NCI-H82 (cell line): ENCODE results near the gene MRPL54.
A peak's percentile ranks its signal among the peaks of the same experiment; 100 is the strongest.

Source experiments
- DNase-seq: peaks from one replicate; lab custom pipeline; 2025; lab: John Stamatoyannopoulos, UW

The MRPL54 gene

DNA sequence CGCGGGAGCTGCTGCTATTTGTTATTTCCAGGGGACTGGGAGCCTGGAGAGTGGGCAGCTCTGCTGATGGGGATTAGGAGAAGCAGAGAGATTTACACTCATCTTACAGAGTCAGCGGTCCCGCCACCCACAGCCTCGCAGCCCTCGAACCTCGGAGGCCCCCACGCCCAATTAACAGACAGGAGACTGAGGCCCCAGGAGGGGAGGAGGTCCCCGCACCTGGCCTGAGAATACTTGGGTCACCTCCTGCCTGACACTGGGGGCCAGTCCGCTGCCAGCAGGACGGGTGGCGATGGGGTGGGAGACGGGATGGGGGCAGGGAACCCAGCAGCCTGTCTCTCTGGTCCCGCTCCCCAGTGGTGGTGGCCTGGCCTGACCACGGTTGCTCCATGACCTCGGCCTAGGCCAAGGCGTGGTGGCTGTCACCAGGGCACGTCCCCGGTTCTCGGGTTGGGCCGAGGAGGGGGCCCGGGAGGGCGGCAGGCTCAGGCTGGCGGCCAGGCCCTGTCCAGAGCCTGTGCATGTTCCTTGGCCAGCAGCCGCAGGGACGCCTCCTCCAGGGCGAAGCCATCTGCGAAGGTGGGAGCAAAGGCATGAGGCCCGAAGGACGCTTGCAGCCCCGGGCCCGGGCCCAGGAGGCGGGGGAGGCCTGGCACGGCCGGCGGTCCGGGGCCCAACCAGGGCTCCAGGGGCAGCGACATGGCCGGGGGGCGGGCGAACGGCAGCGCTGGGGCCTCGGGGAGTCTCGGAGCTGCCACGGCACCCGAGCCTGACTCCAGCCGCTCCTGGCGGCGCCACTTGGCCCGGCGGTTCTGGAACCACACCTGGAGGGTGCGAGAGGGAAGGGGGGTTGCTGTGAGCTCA, 7.9 kb downstream of the MRPL54 start:
- DNase-seq, result peak; percentile 65

- DNase-seq, result no peak
Observed at GRCh38 chr19:3771000-3771905, 8.8 kb downstream of the MRPL54 start.

GRCh38 chr19:3771906-3772455, 9.5 kb downstream of the MRPL54 start, which contains the start of gene RAX2:
Gene RAX2 (minus strand): TSS chr19:3772228. CDS start chr19:3771742, 486 bp downstream.
- DNase-seq, result peak; percentile 83

DNA sequence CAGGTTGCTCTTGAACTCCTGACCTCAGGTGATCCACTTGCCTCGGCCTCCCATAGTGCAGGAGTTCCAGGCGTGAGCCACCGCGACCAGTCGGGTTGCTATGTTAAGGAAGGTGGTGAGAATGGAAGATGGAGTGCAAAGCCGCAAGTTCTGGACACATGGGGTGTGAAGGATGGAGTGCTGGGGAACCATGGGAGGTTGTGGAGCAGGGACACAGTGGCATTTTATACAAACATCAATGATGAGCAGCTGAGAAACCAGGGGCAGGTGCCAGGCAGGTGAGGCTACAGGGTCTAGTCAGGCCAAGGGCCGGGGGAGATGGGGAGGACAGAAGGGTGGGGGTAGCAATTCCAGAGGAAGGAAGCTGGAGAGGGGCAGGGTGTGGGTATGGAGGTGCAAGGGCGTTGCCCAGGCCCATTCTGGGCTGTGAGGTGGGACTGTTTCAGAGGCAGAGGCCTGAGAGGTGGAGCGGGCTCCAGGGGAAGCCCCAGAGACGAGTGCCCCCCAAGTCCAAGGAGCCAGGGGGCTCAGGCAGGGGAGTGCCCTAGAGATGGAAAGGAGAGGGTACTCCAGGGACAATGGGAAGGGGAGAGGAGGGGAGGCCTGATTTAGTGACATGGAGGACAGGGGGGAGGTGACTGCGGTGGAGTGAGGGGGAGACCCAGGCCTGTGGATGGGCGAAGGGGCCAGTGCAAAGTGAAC, 11.5 kb downstream of the MRPL54 start:
- no peak for DNase-seq

DNA sequence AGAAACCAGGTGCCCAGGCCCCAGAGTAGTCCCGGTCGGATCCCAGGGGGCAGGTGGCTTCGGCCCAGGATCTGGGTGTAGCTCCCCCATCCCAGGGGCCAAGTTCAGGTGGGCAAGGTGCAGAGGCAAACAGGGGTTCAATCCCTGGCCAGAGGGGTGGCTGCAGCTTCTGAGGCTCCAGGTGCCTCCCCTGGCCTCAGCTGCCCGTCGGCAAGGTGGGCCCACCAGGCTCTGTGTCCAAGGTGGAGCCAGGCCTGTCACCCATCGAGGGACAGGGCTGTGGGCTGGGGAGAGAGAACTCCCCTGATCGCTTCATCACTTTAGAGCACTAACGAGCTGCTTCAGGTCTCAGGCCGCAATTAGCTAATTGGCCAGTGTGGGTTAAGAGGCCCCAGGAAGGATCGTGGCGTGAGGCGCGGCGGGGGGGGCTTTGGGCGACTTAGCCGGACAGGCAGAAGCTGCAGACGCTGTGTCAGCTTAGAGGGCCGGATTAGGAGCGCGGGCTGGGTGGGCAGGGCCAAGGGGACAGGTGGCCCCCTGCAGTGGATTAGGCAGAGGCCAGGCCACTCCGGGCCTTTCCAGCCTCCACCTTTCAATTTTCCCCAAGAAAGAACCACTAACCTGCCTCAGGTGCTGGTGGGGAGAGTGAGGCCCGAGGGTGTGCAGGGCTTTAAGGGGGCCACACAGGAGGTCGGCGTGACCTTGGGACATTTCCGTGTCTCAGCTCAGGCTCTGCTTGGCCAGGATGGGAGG, 12.3 kb downstream of the MRPL54 start:
- DNase-seq, result peak; percentile 92

GRCh38 chr19:3775374-3775711, 12.9 kb downstream of the MRPL54 start:
- no peak for DNase-seq

DNA sequence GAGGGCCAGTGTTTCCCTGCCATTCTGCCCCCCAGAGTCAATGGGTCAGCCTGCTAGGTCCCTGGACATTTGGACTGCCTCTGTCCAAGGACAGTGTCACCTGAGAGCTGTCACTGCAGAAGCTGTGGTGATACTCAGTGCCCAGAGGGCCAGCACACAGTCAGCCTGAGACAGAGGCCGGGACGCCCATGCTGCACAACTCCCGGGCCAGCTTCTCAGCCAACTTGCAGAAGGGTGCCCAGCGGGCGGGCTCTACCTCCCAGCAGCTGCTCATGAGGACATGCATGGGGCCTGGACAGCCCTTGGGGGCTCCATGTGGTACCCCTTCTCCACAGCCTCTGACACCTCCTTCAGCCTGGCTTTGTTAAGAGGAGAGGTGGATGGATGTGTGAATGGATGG, 13.3 kb downstream of the MRPL54 start:
- no peak for DNase-seq

DNA sequence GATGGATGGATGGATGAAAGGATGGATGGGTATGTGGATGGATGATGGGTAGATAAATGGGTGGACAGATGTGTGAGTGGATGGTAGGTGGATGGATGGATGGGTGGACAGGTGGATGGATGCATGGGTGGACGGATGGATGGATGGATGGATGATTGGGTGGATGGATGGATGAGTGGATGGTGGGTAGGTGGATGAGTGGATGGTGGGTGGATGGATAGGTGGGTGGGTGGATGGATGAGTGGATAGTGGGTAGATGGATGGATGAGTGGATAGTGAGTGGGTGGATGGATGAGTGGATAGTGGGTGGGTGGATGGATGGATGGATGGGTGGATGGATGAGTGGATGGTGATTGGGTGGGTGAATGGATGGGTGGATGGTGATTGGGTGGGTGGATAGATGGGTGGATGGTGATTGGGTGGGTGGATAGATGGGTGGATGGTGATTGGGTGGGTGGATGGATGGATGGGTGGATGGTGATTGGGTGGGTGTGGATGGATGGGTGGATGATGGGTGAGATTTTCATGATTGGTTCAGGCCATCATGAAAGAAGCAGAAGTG, 14.1 kb downstream of the MRPL54 start:
- DNase-seq, result no peak

- no peak for DNase-seq
Observed at GRCh38 chr19:3778104-3778867, 15.8 kb downstream of the MRPL54 start.

- no peak for DNase-seq
Observed at GRCh38 chr19:3778899-3779723, 16.6 kb downstream of the MRPL54 start.

DNA sequence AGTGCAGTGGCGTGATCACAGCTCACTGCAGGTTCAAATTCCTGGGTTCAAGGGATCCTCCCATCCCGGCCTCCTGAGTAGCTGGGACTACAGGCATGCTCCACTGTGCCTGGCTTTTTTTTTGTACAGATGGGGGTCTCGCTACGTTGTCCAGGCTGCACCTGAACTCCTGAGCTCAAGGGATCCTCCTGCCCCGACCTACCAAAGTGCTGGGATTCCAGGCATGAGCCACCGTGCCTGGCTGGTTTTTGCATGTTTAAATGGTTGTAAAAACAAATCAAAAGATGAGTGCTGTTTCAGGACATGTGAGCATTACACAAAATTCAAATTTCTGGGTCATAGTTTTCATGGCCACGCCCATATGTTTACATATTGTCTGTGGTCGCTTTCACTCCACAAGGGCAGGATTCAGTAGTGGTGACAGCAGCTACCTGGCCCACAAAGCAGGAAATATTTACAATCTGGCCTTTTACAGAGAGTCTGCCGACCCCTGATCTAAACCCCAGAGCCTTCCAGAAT, 18.4 kb downstream of the MRPL54 start:
- no peak for DNase-seq

- DNase-seq, result no peak
Observed at GRCh38 chr19:3781603-3782002, 19.1 kb downstream of the MRPL54 start.

DNA sequence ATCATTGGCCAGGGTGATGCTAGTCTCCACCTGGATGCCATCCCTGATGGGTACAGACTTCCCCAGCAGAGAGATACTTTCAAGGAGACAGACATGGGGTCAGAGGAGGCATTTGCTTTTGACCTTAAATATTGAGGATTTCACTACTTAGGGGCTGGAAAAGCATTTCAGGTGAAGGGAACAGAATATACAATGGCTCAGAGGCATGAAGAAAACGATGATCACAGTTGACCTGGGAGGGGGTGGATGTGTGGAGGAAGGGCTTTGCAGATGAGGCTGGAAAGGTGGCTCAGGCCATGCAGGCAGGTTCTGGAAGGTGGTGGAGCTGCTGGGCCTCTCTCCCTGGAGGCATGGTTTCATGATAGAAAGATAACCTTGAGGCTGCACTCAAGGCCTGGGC, 19.8 kb downstream of the MRPL54 start:
- DNase-seq, result no peak

- no peak for DNase-seq
Observed at GRCh38 chr19:3782903-3783302, 20.4 kb downstream of the MRPL54 start.

GRCh38 chr19:3783660-3784584, 21.4 kb downstream of the MRPL54 start:
- no peak for DNase-seq

DNA sequence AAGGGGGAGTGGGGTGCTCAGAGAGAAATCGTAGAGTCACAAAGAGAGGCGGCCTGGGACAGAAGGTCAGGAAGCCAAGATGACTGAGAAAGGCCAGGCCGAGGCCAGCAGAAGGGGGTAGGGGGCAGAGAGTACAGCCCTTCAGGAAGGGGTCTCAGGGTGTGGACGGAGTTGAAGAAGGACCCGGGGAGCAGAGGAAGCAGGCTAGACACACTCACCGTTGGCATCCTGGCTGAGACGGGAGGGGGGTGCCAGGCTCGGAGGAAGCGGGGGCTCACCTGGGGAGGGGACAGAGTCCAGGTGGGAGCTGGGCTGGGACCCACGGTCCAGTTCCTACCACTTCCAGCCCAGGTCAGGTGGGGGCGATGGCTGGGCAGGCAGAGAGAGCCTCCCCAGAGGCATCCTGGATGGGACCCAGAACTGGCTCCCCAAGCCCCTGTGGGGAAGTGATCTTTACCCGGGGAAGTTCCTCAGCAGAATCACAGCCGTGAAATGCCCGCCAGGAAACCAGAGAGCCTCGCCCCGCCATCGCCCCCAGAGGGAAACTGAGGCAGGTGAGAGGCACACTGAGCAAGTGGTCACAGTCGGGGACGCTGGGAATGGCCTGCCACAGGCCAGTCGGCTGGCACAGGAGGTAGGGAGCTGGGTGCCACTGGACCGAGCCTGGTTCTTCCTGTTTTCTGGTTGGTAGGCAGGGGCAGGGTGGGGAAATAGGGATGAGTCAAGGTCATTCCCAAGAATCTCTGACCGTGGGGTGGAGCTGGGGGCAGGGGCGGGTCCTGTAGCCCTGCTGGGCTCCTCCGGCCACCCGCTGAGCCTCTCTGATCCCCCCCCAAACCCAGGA, 22.3 kb downstream of the MRPL54 start:
- DNase-seq, result no peak

DNA sequence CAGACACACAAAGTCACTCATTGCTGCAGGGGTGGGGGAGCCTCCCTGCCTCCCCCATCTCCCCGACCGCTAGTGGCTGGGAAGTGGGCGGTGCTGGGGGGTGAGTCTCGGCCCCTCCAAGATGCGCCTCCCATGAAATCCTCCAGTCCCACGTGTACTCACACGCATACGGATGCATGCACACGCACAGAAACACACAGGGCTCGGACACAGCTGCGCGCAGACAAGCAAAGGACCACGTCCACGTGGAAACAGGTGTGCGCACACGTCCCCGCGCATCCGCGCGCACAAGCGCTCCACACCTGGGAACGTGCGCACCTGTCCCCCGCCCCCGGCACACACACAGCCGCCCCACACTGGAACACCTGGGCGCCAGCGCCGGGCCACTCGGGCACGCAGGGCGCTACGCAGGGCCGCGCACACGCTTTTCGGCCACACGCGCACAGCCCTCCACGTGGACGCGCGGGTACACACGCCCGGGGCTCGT, 23.0 kb downstream of the MRPL54 start:
- DNase-seq, result peak; percentile 42
